Esophagus muscularis mucosa (tissue), 4 donors: ENCODE measurements around the gene KLHDC7A. TPM values are rescaled to one million over a fixed set of nuclear protein-coding genes. Genes with fewer than 3 reads are reported as not detected.
A peak's percentile ranks its signal among the peaks of the same experiment; 100 is the strongest.

Experiments
- DNase-seq: peaks from one replicate; pipeline ENCODE4 v3.0.0-alpha.2; 2017; ENCODE audit errors: extremely low spot score
- H3K27ac ChIP-seq, 4 donors: fragments of 200-600 bp; sonication (generic); replicated peaks in 1 of 4; 1 replicate in 3 of 4; 2 replicates in 1 of 4; pipeline ENCODE4 v1.5.1; 2016 to 2019; ENCODE audit warnings: mild to moderate bottlenecking in 1 of 4
- H3K27me3 ChIP-seq, 4 donors: fragments of 200-600 bp; sonication (generic); one replicate each; pipeline versions ENCODE4 v1.5.1 to v1.6.0; 2016 to 2019
- H3K36me3 ChIP-seq, 4 donors: fragments of 200-600 bp; sonication (generic); one replicate each; pipeline ENCODE4 v1.5.1; 2016 to 2019
- H3K4me1 ChIP-seq, 4 donors: fragments of 200-600 bp; sonication (generic); one replicate each; pipeline ENCODE4 v1.5.1; 2016 to 2019
- H3K4me3 ChIP-seq, 4 donors: fragments of 200-600 bp; sonication (generic); 1 replicate in 2 of 4; 2 replicates in 2 of 4; pipeline ENCODE4 v1.5.1; 2016 to 2019; ENCODE audit warnings: mild to moderate bottlenecking in 4 of 4, moderate library complexity in 1 of 4
- H3K9me3 ChIP-seq, 4 donors: fragments of 200-600 bp; sonication (generic); 1 replicate in 3 of 4; 2 replicates in 1 of 4; pipeline ENCODE4 v1.5.1; 2016 to 2019
- CTCF ChIP-seq, 3 experiments: fragments of 200-600 bp in 2 of 3; fragments of 450-650 bp in 1 of 3; sonication (generic) in 2 of 3; IDR thresholded peaks; one replicate each; pipeline ENCODE4 v1.5.1; 2017 to 2019; ENCODE audit warnings: antibody characterized with exemption in 3 of 3, mild to moderate bottlenecking in 2 of 3, moderate library complexity in 1 of 3
- EP300 ChIP-seq: sonication (generic); formaldehyde crosslinking; IDR thresholded peaks from one replicate; pipeline ENCODE4 v1.6.1; 2017; ENCODE audit warnings: antibody characterized with exemption
- POLR2A ChIP-seq: fragments of 450-650 bp; IDR thresholded peaks from one replicate; pipeline ENCODE4 v1.6.1; 2017; ENCODE audit warnings: antibody characterized with exemption, moderate library complexity, mild to moderate bottlenecking, low read depth
- POLR2AphosphoS5 ChIP-seq, 2 donors: sonication (generic); formaldehyde crosslinking; IDR thresholded peaks; one replicate each; pipeline ENCODE4 v1.6.1; 2017; ENCODE audit warnings: antibody characterized with exemption in 2 of 2
- WGBS: methylation state at CpG from one replicate; pipeline ENCODE4 v1.1.5; 2018; 5-methylcytosine and 5-hydroxymethylcytosine counted together
- intact Hi-C: fragments of 100-400 bp; cut with DNase I; formaldehyde crosslinking; loops from one replicate; pipeline ENCODE4 v1.15.1; 2023
- total RNA-seq, 4 donors: library from RNA; depleted of rRNA; stranded (reverse); fragments of >200 nt; gene quantifications; one replicate each; pipeline versions ENCODE4 v1.1.0 to v1.2.1, GENCODE V29; 2016

KLHDC7A gene
- total RNA-seq, 4 donors from 2014 or later: not detected

- 96% methylated on average over 4 of the region's 5 CpGs for WGBS
- no peak overlapping the region for H3K27ac ChIP-seq
These were observed 47.2 kb downstream of the KLHDC7A start for GRCh38 chr1:18527921-18528320.

GRCh38 chr1:18528616-18529015 lies 47.9 kb downstream of the KLHDC7A start:
- H3K9me3 ChIP-seq: no peaks in the 10 kb centered on the region
- TF ChIP-seq CTCF (IDR thresholded peaks at IDR 0.05) (no peak), POLR2AphosphoS5 (IDR thresholded peaks at IDR 0.05) (no peak)
- H3K4me3 ChIP-seq: no peak overlapping the region
- 75% methylated on average over 2 of the region's 2 CpGs for WGBS
- no peak overlapping the region for H3K27ac ChIP-seq
- intact Hi-C loops: no loop called here
- peaks cover 0 to 57% (median 0%) of the 10 kb centered on the region in 4 donors for H3K27me3 ChIP-seq
- H3K4me1 ChIP-seq: no peaks in the 10 kb centered on the region
- no peaks in the 10 kb centered on the region for H3K36me3 ChIP-seq
- DNase-seq: peak; percentile 74

More at GRCh38 chr1:18527921-18528320, 47.2 kb downstream of the KLHDC7A start:
- H3K4me1 ChIP-seq: no peaks in the 10 kb centered on the region
- H3K9me3 ChIP-seq: no peaks in the 10 kb centered on the region
- intact Hi-C loops: no loop called here
- H3K4me3 ChIP-seq: no peak overlapping the region
- DNase-seq: no peak
- TF ChIP-seq EP300 (no peak), POLR2A (no peak), POLR2AphosphoS5 (IDR thresholded peaks at IDR 0.05) (no peak), CTCF (IDR thresholded peaks at IDR 0.05) (no peak)
- H3K27me3 ChIP-seq: peaks cover 0 to 57% (median 0%) of the 10 kb centered on the region in 4 donors
- no peaks in the 10 kb centered on the region for H3K36me3 ChIP-seq

- Histone ChIP-seq H3K36me3 (no peaks in the 10 kb centered on the region), H3K4me3 (no peak overlapping the region), H3K27ac (no peak overlapping the region), H3K4me1 (no peaks in the 10 kb centered on the region), H3K27me3 (peaks cover 0 to 59% (median 0%) of the 10 kb centered on the region in 4 donors), H3K9me3 (no peaks in the 10 kb centered on the region)
- WGBS: 13% methylated on average over 1 of the region's 4 CpGs
- no peak for TF ChIP-seq POLR2AphosphoS5 (IDR thresholded peaks at IDR 0.05)
- TF ChIP-seq POLR2A: no peak
- TF ChIP-seq CTCF (IDR thresholded peaks at IDR 0.05): no peak
- TF ChIP-seq EP300: no peak
- intact Hi-C loops: no loop called here
- DNase-seq: peak; percentile 77
These were observed 49.0 kb downstream of the KLHDC7A start for GRCh38 chr1:18529714-18530113.

- peak; percentile 47 for DNase-seq
- no peaks in the 10 kb centered on the region for H3K4me1 ChIP-seq
- WGBS: 66% methylated on average over 6 of the region's 6 CpGs
- TF ChIP-seq CTCF (IDR thresholded peaks at IDR 0.05) (no peak), POLR2A (no peak), EP300 (no peak), POLR2AphosphoS5 (IDR thresholded peaks at IDR 0.05) (no peak)
- H3K4me3 ChIP-seq: no peak overlapping the region
- H3K27ac ChIP-seq: no peak overlapping the region
- H3K36me3 ChIP-seq: no peaks in the 10 kb centered on the region
- intact Hi-C loops: no loop called here
- H3K9me3 ChIP-seq: no peaks in the 10 kb centered on the region
- peaks cover 0 to 70% (median 0%) of the 10 kb centered on the region in 4 donors for H3K27me3 ChIP-seq
These were observed 50.1 kb downstream of the KLHDC7A start for GRCh38 chr1:18530587-18531502.
